ENCODE data around the gene HSD17B14. TPM values are rescaled to one million over a fixed set of nuclear protein-coding genes. Genes with fewer than 3 reads are reported as not detected.

The HSD17B14 gene
- total and polyA plus RNA-seq, 2 of the 13 experiments (the other 11 are each of a cell fraction or from before 2014, with no cell fraction given) = 0.58 to 1.2 TPM

- H3K4me3 ChIP-seq (replicated peaks in 1 of 3; ENCODE audit: insufficient read depth in 1 of 3, low read depth in 2 of 3, low read length in 3 of 3) = no peak overlapping the region
- peaks cover 0 to 2% of the 10 kb centered on the region in 2 experiments; a peak in 1 of 5 replicates for H3K36me3 ChIP-seq (replicated peaks in 1 of 2; ENCODE audit: control insufficient read depth in 1 of 2, insufficient read depth in 2 of 2, low read length in 2 of 2)
- 92% methylated on average over 4 of the region's 4 CpGs for WGBS (ENCODE audit: low lambda C conversion rate)
- no peaks in the 10 kb centered on the region for H3K79me2 ChIP-seq (ENCODE audit: insufficient read depth, low read length)
- H3K9ac ChIP-seq (ENCODE audit: insufficient read depth, low read depth, low read length) = no peak overlapping the region
- no peaks in the 10 kb centered on the region for H3K9me3 ChIP-seq (ENCODE audit: low read length)
- ChIA-PET CTCF (ENCODE audit: low intra/inter-chr PET ratio, low total read pairs) (no interaction called here), POLR2A (no interaction called here)
- in situ Hi-C loops (cut with HindIII; ENCODE audit: extremely low pct_ligation_motif_present, low pct_unique_long_range_greater_than_20kb) (loop anchor here (10.0 kb wide), 1 partner anchor 156 kb away; the partner anchor contains the start of gene NTN5), intact Hi-C loops (cut with micrococcal nuclease; ENCODE audit: unreplicated experiment) (no loop called here)
- BruUV-seq (replicated peaks) = no TSS peak
- ATAC-seq = no peak
- no peak overlapping the region for H3K4me2 ChIP-seq (ENCODE audit: low read depth, low read length)
- TF ChIP-seq SMAD3 (CRISPR knock-in tag; IDR thresholded peaks at IDR 0.05) (no peak), ZNF24 (IDR thresholded peaks at IDR 0.05) (no peak), AGO1 (IDR thresholded peaks at IDR 0.05; ENCODE audit: low read depth, low read length, poor library complexity, severe bottlenecking) (no peak), REL (CRISPR knock-in tag; conservative IDR thresholded peaks at IDR 0.05) (no peak), NONO (IDR thresholded peaks at IDR 0.05) (no peak), NONO (CRISPR knock-in tag; conservative IDR thresholded peaks at IDR 0.05) (no peak), NFKBIZ (CRISPR knock-in tag; IDR thresholded peaks at IDR 0.05) (no peak), PRPF4 (IDR thresholded peaks at IDR 0.05; ENCODE audit: low read depth, low read length, poor library complexity, severe bottlenecking) (no peak), SKIL (CRISPR knock-in tag; IDR thresholded peaks at IDR 0.05; ENCODE audit: borderline replicate concordance) (no peak), IRF1 (CRISPR knock-in tag; IDR thresholded peaks at IDR 0.05; ENCODE audit: low read depth) (no peak), ZMAT5 (CRISPR knock-in tag; IDR thresholded peaks at IDR 0.05; ENCODE audit: borderline replicate concordance, low read depth) (no peak), ZNF160 (CRISPR knock-in tag; IDR thresholded peaks at IDR 0.05) (no peak), TGIF2 (CRISPR knock-in tag; IDR thresholded peaks at IDR 0.05) (no peak)
- H3K27me3 ChIP-seq (ENCODE audit: control insufficient read depth in 1 of 2, insufficient read depth in 2 of 2, low read length in 2 of 2) = no peaks in the 10 kb centered on the region
- no peak overlapping the region for H3K27ac ChIP-seq (ENCODE audit: extremely low read length, insufficient read depth, low read length)
- peaks cover 12% of the 10 kb centered on the region for H3K4me1 ChIP-seq (ENCODE audit: insufficient read depth, low read length)
- no peak overlapping the region for H2AFZ ChIP-seq (ENCODE audit: low read length)
- DNase-seq (ENCODE audit: low spot score) = no peak
- no peak for FAIRE-seq
- H4K20me1 ChIP-seq (ENCODE audit: insufficient read depth, low read length) = no peaks in the 10 kb centered on the region
These were observed 5.3 kb downstream of the HSD17B14 start for GRCh38 chr19:48830965-48831364.

All from HepG2 (cell line).